Glutamatergic neuron (in vitro differentiated cells): ENCODE measurements around the gene MESP2. TPM values are rescaled to one million over a fixed set of nuclear protein-coding genes. Genes with fewer than 3 reads are reported as not detected.

Experiments used
- DNase-seq: peaks from one replicate; pipeline ENCODE4 v3.0.0; 2022
- H3K27ac Mint-ChIP-seq: one replicate; pipeline ENCODE4 v1.8.0; 2020; ENCODE audit warnings: mild to moderate bottlenecking, mixed read lengths, inconsistent platforms; ENCODE audit not compliant: unreplicated experiment
- H3K27me3 Mint-ChIP-seq: one replicate; pipeline ENCODE4 v1.8.0; 2020; ENCODE audit warnings: mild to moderate bottlenecking, moderate library complexity, mixed read lengths, inconsistent platforms; ENCODE audit not compliant: unreplicated experiment
- H3K36me3 Mint-ChIP-seq: one replicate; pipeline ENCODE4 v1.8.0; 2020; ENCODE audit warnings: mild to moderate bottlenecking, mixed read lengths, inconsistent platforms; ENCODE audit not compliant: unreplicated experiment
- H3K4me1 Mint-ChIP-seq: one replicate; pipeline ENCODE4 v1.8.0; 2020; ENCODE audit warnings: mild to moderate bottlenecking, low read depth, mixed read lengths, inconsistent platforms; ENCODE audit not compliant: unreplicated experiment
- H3K4me3 Mint-ChIP-seq: one replicate; pipeline ENCODE4 v1.8.0; 2020; ENCODE audit warnings: mild to moderate bottlenecking, mixed read lengths, inconsistent platforms; ENCODE audit not compliant: unreplicated experiment
- H3K9me3 Mint-ChIP-seq: one replicate; pipeline ENCODE4 v1.8.0; 2020; ENCODE audit warnings: mild to moderate bottlenecking, moderate library complexity, mixed read lengths, inconsistent platforms; ENCODE audit not compliant: unreplicated experiment
- CTCF ChIP-seq: fragments of 200-600 bp; sonication (generic); IDR thresholded peaks from one replicate; pipeline ENCODE4 v1.5.0; 2021; ENCODE audit not compliant: partially characterized antibody, unreplicated experiment
- total RNA-seq: library from RNA; stranded (reverse); fragmentation: NEBNext Ultra II Directional; extraction: Animal tissue kit (Norgen Biotek cat#: 25700); gene quantifications from one replicate; pipeline ENCODE4 v1.2.1, GENCODE V29; 2021; ENCODE audit not compliant: unreplicated experiment

The MESP2 gene
- total RNA-seq, 1 donor from 2014 or later: not detected

GRCh38 chr15:89802986-89803824 lies 27.1 kb downstream of the MESP2 start:
- peaks cover 4% of the 10 kb centered on the region for H3K36me3 Mint-ChIP-seq
- H3K4me3 Mint-ChIP-seq: no peak overlapping the region
- no peak for DNase-seq
- H3K4me1 Mint-ChIP-seq: no peaks in the 10 kb centered on the region
- TF ChIP-seq CTCF: no peak
- peaks cover 2% of the 10 kb centered on the region for H3K9me3 Mint-ChIP-seq
- H3K27me3 Mint-ChIP-seq: peaks cover 14% of the 10 kb centered on the region
- H3K27ac Mint-ChIP-seq: no peak overlapping the region

- Mint-ChIP-seq H3K27me3 (peaks cover 11% of the 10 kb centered on the region), H3K4me1 (no peaks in the 10 kb centered on the region), H3K36me3 (peaks cover 4% of the 10 kb centered on the region), H3K27ac (no peak overlapping the region), H3K9me3 (peaks cover 2% of the 10 kb centered on the region), H3K4me3 (no peak overlapping the region)
- DNase-seq: no peak
- TF ChIP-seq CTCF: no peak
These were observed 28.0 kb downstream of the MESP2 start for GRCh38 chr15:89803941-89804800.

GRCh38 chr15:89805241-89806209 lies 29.4 kb downstream of the MESP2 start:
- Mint-ChIP-seq H3K9me3 (peaks cover 2% of the 10 kb centered on the region), H3K4me3 (no peak overlapping the region), H3K36me3 (peaks cover 4% of the 10 kb centered on the region), H3K27me3 (peaks cover 4% of the 10 kb centered on the region), H3K27ac (no peak overlapping the region), H3K4me1 (no peaks in the 10 kb centered on the region)
- no peak for DNase-seq
- TF ChIP-seq CTCF: no peak

- H3K9me3 Mint-ChIP-seq: peaks cover 2% of the 10 kb centered on the region
- no peak for DNase-seq
- TF ChIP-seq CTCF: no peak
- peaks cover 5% of the 10 kb centered on the region for H3K27me3 Mint-ChIP-seq
- H3K4me1 Mint-ChIP-seq: no peaks in the 10 kb centered on the region
- peaks cover 4% of the 10 kb centered on the region for H3K36me3 Mint-ChIP-seq
- H3K27ac Mint-ChIP-seq: no peak overlapping the region
- no peak overlapping the region for H3K4me3 Mint-ChIP-seq
These were observed 30.1 kb downstream of the MESP2 start for GRCh38 chr15:89806210-89806558.
